SK-N-SH (cell line): ENCODE results near the gene PNPLA2. TPM values are rescaled to one million over a fixed set of nuclear protein-coding genes. Genes with fewer than 3 reads are reported as not detected.

Source experiments
- CTCF ChIA-PET: fragments of 300-600, 350-600 bp; formaldehyde crosslinking; extraction: SDS; loops from one replicate; lab custom pipeline; 2021; lab: Yijun Ruan, JAX
- POLR2A ChIA-PET: fragments of 350-600 bp; sonication (Branson Sonifier 250); formaldehyde crosslinking; extraction: SDS; loops from one replicate; lab custom pipeline; 2020; ENCODE audit warnings: antibody characterized with exemption, inconsistent platforms; lab: Yijun Ruan, JAX
- DNase-seq: peaks from one replicate; pipeline ENCODE4 v3.0.0; 2012
- H2AFZ ChIP-seq: fragments of 200-600 bp; sonication (generic); 2 replicates; pipeline ENCODE4 v1.8.1; 2016; ENCODE audit warnings: antibody characterized with exemption, mild to moderate bottlenecking, low read depth
- H3F3A ChIP-seq: fragments of 200-600 bp; sonication (generic); replicated peaks from 2 replicates; pipeline ENCODE3; 2016; ENCODE audit warnings: antibody characterized with exemption, mild to moderate bottlenecking; ENCODE audit not compliant: insufficient read depth
- H3K27ac ChIP-seq, 2 experiments: fragments of 200-500 bp in 1 of 2; fragments of 200-600 bp in 1 of 2; sonication (Bioruptor generic) in 1 of 2; sonication (generic), shearing (Covaris generic) in 1 of 2; 2 replicates each; pipeline versions ENCODE4 v1.5.1 to v1.6.1; 2014 to 2016; ENCODE audit warnings: low read depth in 2 of 2, inconsistent platforms in 1 of 2, low read length in 1 of 2, mild to moderate bottlenecking in 1 of 2, mixed read lengths in 1 of 2
- H3K27me3 ChIP-seq: fragments of 200-600 bp; sonication (generic), shearing (Covaris generic); 2 replicates; pipeline ENCODE4 v1.6.1; 2016; ENCODE audit warnings: mixed run types; ENCODE audit not compliant: insufficient read depth
- H3K36me3 ChIP-seq, 2 experiments: fragments of 200-500 bp in 1 of 2; fragments of 200-600 bp in 1 of 2; sonication (Bioruptor generic) in 1 of 2; sonication (generic) in 1 of 2; replicated peaks in 1 of 2; 2 replicates each; pipeline versions ENCODE3 to v1.5.1; 2014 to 2016; ENCODE audit warnings: low read length in 1 of 2, mild to moderate bottlenecking in 1 of 2; ENCODE audit not compliant: insufficient read depth in 2 of 2, control insufficient read depth in 1 of 2
- H3K4me1 ChIP-seq, 2 experiments: fragments of 200-500 bp in 1 of 2; fragments of 200-600 bp in 1 of 2; sonication (Bioruptor generic) in 1 of 2; sonication (generic), shearing (Covaris generic) in 1 of 2; 2 replicates each; pipeline versions ENCODE4 v1.5.1 to v1.6.1; 2014 to 2016; ENCODE audit warnings: low read depth in 1 of 2, low read length in 1 of 2, mixed run types in 1 of 2; ENCODE audit not compliant: insufficient read depth in 2 of 2, control insufficient read depth in 1 of 2
- H3K4me2 ChIP-seq: fragments of 200-600 bp; sonication (generic), shearing (Covaris generic); 2 replicates; pipeline ENCODE4 v1.6.1; 2017; ENCODE audit warnings: mixed run types
- H3K4me3 ChIP-seq, 2 experiments: fragments of 200-500 bp in 1 of 2; fragments of 200-600 bp in 1 of 2; sonication (Bioruptor generic) in 1 of 2; sonication (generic), shearing (Covaris generic) in 1 of 2; 2 replicates each; pipeline versions ENCODE4 v1.5.1 to v1.8.1; 2014 to 2016; ENCODE audit warnings: low read depth in 2 of 2, inconsistent platforms in 1 of 2, low read length in 1 of 2, mild to moderate bottlenecking in 1 of 2, mixed read lengths in 1 of 2, moderate library complexity in 1 of 2
- H3K79me2 ChIP-seq: fragments of 200-600 bp; sonication (generic); 2 replicates; pipeline ENCODE4 v1.8.1; 2017; ENCODE audit warnings: mild to moderate bottlenecking; ENCODE audit not compliant: insufficient read depth
- H3K9ac ChIP-seq: fragments of 200-600 bp; sonication (generic); 2 replicates; pipeline ENCODE4 v1.6.1; 2017; ENCODE audit warnings: mixed run types
- H3K9me2 ChIP-seq: fragments of 200-600 bp; sonication (generic); 2 replicates; pipeline ENCODE4 v1.6.1; 2017; ENCODE audit warnings: mixed run types
- H3K9me3 ChIP-seq: fragments of 200-600 bp; sonication (generic); 2 replicates; pipeline ENCODE4 v1.6.1; 2017; ENCODE audit warnings: mixed run types, mild to moderate bottlenecking, moderate library complexity
- H4K20me1 ChIP-seq: fragments of 200-600 bp; sonication (generic); 2 replicates; pipeline ENCODE4 v1.6.1; 2017; ENCODE audit warnings: mild to moderate bottlenecking, mixed run types; ENCODE audit not compliant: insufficient read depth
- CHD2 ChIP-seq: fragments of 150-350 bp; IDR thresholded peaks from 2 replicates; pipeline ENCODE4 v1.6.1; 2018; ENCODE audit warnings: low read length; ENCODE audit not compliant: partially characterized antibody
- EZH2phosphoT487 ChIP-seq: fragments of 200-600 bp; sonication (generic); IDR thresholded peaks from 2 replicates; pipeline ENCODE4 v1.6.1; 2017; ENCODE audit warnings: low read depth, mixed run types, mild to moderate bottlenecking, antibody characterized with exemption, moderate library complexity, borderline replicate concordance
- FOSL2 ChIP-seq: IDR thresholded peaks from 2 replicates; pipeline ENCODE4 v1.4.0; 2012; ENCODE audit warnings: low read depth, mild to moderate bottlenecking, moderate library complexity, borderline replicate concordance
- GABPA ChIP-seq: IDR thresholded peaks from 2 replicates; pipeline ENCODE4 v1.4.0; 2012; ENCODE audit warnings: low read depth, mild to moderate bottlenecking
- JUND ChIP-seq: IDR thresholded peaks from 2 replicates; pipeline ENCODE4 v1.4.0; 2012
- MEF2A ChIP-seq: IDR thresholded peaks from 2 replicates; pipeline ENCODE4 v1.4.0; 2012; ENCODE audit warnings: low read depth, borderline replicate concordance
- MXI1 ChIP-seq: IDR thresholded peaks from 2 replicates; pipeline ENCODE4 v1.6.1; 2012; ENCODE audit warnings: mild to moderate bottlenecking, low read depth, low read length, improper control_type of control experiment
- PBX3 ChIP-seq: IDR thresholded peaks from 2 replicates; pipeline ENCODE4; 2012
- RAD21 ChIP-seq: IDR thresholded peaks from 2 replicates; pipeline ENCODE4 v1.6.1; 2012; ENCODE audit warnings: mild to moderate bottlenecking, low read length
- RCOR1 ChIP-seq: fragments of 150-350 bp; IDR thresholded peaks from 2 replicates; pipeline ENCODE4 v1.6.1; 2017; ENCODE audit warnings: antibody characterized with exemption, low read length
- USF1 ChIP-seq: IDR thresholded peaks from 2 replicates; pipeline ENCODE4 v1.4.0; 2012; ENCODE audit warnings: low read depth, borderline replicate concordance
- USF2 ChIP-seq: fragments of 150-350 bp; IDR thresholded peaks from 2 replicates; pipeline ENCODE4 v1.6.1; 2017; ENCODE audit warnings: antibody characterized with exemption, low read length, low read depth, borderline replicate concordance
- ZBTB33 ChIP-seq: IDR thresholded peaks from 2 replicates; pipeline ENCODE4 v1.4.0; 2012; ENCODE audit warnings: low read depth, borderline replicate concordance
- WGBS: methylation state at CpG from one replicate; pipeline ENCODE4 v1.1.6; 2017; ENCODE audit warnings: low lambda C conversion rate; 5-methylcytosine and 5-hydroxymethylcytosine counted together
- polyA plus RNA-seq, 3 experiments: library from polyadenylated mRNA; depleted of rRNA; stranded (reverse); fragments of >200 nt; gene quantifications; 2 replicates each; pipeline ENCODE4 v1.2.3, GENCODE V29; 2012

The PNPLA2 gene
- polyA plus RNA-seq, 1 of the 3 experiments (the other 2 are of a cell fraction) = 60.3 TPM

- CTCF ChIA-PET = interaction anchor here (0.9 to 2.9 kb wide), 3 partner anchors 14 to 44 kb away, joined by 3 to 13 read pairs (median 3); partner anchors contain the start of gene CEND1
- WGBS = 82% methylated on average over 15 of the region's 26 CpGs
These were observed 14.7 kb upstream of the PNPLA2 start for GRCh38 chr11:803770-804598.

More at GRCh38 chr11:803770-804598, 14.7 kb upstream of the PNPLA2 start:
- DNase-seq = peak; percentile 65
- no peaks in the 10 kb centered on the region for H4K20me1 ChIP-seq
- H2AFZ ChIP-seq = no peak overlapping the region
- H3K9me3 ChIP-seq = no peaks in the 10 kb centered on the region
- H3K4me2 ChIP-seq = peak overlapping the region; percentile 94
- no peaks in the 10 kb centered on the region for H3K9me2 ChIP-seq
- no peaks in the 10 kb centered on the region for H3K27me3 ChIP-seq
- peaks cover 51% of the 10 kb centered on the region for H3K79me2 ChIP-seq
- TF ChIP-seq CHD2 (no peak), RAD21 (no peak), ZBTB33 (no peak), JUND (no peak), MEF2A (no peak), USF1 (no peak), PBX3 (no peak), RCOR1 (no peak), EZH2phosphoT487 (no peak), MXI1 (no peak), USF2 (no peak), FOSL2 (no peak), GABPA (no peak)
- H3K4me1 ChIP-seq = peaks cover 14 to 18% of the 10 kb centered on the region in 2 experiments; a peak in 2 of 4 replicates
- peak overlapping the region; percentile 62 to 72 for H3K4me3 ChIP-seq
- peaks cover 16% of the 10 kb centered on the region for H3F3A ChIP-seq
- H3K9ac ChIP-seq = peak overlapping the region; percentile 64
- peak overlapping the region in 1 of 2 experiments; percentile 78; a peak in 2 of 4 replicates for H3K27ac ChIP-seq
- POLR2A ChIA-PET = interaction anchor here (0.6 to 2.0 kb wide), 3 partner anchors 9 to 279 kb away, joined by 4 to 8 read pairs (median 7); partner anchors contain the start of gene PNPLA2
- peaks cover 0 to 38% of the 10 kb centered on the region in 2 experiments for H3K36me3 ChIP-seq
